KBM-7 (cell line): ENCODE measurements around the gene CD200R1L.
"Not testable (repeated sequence)": the region's sequence is repeated elsewhere in the genome, so short reads cannot be mapped to it uniquely, and the experiment has no call there.

Experiments
- DNase-seq: peaks from one replicate; pipeline ENCODE4 v3.0.0-alpha.2; 2015
- in situ Hi-C: fragments of 300-500 bp; cut with MboI; formaldehyde crosslinking; loops from 2 replicates; pipeline ENCODE4 v1.14.3; 2020; ENCODE audit warnings: low sequenced_read_pairs, low pct_unique_long_range_greater_than_20kb, mixed read lengths

Gene CD200R1L, protein sequence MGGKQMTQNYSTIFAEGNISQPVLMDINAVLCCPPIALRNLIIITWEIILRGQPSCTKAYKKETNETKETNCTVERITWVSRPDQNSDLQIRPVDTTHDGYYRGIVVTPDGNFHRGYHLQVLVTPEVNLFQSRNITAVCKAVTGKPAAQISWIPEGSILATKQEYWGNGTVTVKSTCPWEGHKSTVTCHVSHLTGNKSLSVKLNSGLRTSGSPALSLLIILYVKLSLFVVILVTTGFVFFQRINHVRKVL

DNA sequence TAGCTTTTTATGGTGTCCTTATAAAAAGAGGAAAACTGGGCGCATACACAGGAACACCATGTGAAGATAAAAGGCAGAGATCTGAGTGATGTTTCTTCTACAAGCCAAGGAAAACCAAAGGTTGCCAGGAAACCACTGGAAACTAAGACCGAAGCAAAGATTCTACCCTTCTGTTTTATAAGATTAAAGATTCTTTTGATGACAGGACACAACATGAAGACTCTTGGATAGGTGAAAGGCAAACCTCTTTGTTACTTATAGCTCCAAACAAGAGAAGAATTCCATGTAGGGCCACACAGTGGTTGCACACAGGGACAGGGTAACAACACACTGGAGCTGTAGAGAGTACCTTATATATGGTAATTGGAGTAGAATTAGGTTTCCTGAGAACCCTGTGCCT, at the start of gene CD200R1L:
Gene CD200R1L (minus strand): TSS at position 101 of the 400 bp plus-strand sequence. CDS start 17,497 bp downstream, outside the sequence.
- in situ Hi-C loops: no loop called here
- no peak for DNase-seq

DNA sequence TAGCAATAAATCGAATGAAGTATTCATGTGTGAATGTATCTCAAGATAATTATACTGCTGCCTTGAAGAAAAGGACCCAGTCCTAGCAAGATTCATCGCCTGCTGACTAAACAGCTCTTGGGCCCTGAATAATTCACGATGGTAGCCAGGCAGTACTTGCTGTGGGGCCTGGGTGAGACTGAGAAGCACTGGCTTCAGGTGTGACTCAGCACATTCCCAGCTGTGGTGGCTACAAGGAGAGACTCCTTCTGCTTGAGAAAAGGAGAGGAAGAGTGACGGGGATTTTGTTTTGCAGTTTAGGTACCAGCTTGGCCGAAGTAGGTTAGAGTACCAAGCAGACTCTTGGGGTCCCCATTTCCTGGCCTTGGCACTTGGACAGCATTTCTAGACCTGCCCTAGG, 47.6 kb upstream of the CD200R1L start:
- no peak for DNase-seq
- in situ Hi-C loops: no loop called here

DNA sequence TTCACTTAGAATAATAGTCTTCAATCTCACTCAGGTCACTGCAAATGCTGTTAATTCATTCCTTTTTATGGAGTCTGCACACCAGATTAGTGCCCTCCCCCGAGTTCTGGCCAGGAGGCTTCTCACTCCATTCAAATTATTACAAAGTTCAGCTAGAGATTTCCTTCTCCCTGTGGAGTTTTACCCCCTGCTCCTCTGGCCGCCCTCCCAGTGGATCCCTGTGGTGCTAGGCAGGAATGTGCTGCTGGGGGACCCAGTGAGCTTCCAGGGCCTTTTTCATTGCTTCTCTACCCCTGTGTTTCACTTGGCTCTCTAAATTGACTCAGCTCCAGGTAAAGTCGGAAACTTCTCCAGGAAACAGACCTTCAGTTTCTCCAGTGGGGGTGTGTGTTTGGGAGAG, 42.7 kb upstream of the CD200R1L start:
- DNase-seq: no peak
- in situ Hi-C loops: no loop called here

DNA sequence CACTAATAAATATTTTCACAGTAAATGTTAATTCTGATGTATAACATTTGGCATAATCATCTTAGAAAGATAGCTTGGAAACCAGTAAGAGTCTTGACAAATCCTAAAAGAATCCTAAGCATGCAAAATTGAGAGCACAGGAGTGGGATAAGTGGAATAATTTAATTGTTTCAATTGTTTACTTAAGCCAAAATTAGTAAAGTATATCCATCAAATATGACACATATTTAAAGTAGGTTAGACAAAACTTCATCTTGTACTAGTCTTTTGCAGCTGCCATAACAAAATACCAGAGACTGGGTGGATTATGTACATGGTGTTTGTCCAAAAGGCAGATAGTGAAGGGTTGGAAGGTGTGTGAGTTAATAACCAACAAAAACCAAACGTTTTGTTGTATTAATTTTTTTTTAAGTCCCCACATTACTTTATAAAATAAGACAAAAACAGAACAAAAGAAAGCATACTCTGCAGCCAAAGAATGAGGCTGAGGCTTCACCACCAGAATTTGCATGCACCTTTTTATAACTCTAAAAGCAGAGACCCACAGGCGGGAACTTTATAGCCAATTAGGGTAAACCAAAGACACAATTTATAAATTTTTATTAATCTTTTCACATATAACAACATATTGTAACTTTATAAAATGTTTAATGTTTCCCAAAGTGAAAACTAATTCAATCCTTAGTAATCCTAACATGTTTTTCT, 41.9 kb upstream of the CD200R1L start:
- in situ Hi-C loops: no loop called here
- no peak for DNase-seq

DNA sequence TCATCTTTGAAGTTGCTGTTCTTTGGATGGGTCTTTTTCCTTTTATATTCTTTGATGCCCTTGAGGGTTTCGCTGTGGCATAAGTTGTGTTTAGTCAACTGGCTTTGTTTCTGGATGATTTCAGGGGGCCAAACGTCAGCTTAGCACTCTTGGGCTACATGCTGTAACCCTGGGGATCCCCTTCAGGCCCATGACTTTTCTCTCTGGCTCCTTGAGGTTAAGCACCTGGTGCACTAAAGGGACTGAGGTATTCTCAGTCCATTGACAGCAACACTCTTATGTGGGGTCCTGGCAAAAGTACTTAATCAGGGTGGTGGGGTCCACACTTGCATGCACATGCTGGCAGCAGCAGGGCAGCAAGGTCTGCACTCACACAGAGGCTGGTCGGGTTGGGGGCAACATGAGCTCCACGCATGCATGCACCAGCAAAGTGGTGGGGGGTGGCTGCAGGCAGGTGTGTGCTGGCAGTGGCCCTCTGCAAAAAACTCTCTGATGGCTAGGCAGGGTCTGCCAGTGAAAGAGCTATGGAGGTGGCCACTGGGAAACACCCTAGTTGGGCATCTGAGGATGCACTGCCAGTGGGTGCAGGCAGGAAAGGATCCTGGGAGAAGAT, 38.1 kb upstream of the CD200R1L start:
- no peak for DNase-seq

DNA sequence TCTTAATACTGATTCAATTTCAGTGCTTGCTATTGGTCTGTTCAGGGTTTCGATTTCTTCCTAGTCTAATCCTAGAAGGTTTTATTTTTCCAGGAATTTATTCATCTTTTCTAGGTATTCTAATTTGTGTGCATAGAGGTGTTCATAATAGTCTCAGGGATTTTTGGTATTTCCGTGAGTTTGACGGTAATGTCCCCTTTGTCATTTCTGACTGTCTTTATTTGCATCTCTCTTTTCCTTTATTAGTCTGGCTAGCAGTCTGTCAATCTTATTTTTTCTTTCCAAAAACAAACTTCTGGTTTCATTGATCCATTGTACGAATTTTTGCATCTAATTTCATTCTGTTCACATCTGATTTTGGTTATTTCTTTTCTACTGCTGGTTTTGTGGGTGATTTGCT, 35.2 kb upstream of the CD200R1L start:
- in situ Hi-C loops: no loop called here
- no peak for DNase-seq

More for the DNA sequence above, 38.1 kb upstream of the CD200R1L start:
- in situ Hi-C loops: no loop called here

DNA sequence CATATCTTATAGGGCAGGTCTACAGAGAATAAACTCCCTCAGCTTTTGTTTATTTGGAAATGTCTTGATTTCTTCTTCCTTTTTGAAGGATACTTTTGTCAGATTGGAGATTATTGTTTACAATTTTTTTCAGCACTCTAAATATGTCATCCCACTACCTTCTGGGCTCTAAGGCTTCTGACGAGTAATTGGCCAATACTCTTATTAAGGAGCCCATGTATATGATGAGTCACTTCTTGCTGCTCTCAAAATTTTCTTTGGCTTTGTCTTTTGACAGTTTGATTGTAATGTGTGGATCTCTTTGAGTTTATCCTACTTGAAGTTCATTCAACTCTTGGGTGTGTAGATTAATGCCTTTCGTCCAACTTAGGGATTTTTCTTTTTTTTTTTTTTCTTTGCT, 28.9 kb upstream of the CD200R1L start:
- no peak for DNase-seq
- in situ Hi-C loops: no loop called here

DNA sequence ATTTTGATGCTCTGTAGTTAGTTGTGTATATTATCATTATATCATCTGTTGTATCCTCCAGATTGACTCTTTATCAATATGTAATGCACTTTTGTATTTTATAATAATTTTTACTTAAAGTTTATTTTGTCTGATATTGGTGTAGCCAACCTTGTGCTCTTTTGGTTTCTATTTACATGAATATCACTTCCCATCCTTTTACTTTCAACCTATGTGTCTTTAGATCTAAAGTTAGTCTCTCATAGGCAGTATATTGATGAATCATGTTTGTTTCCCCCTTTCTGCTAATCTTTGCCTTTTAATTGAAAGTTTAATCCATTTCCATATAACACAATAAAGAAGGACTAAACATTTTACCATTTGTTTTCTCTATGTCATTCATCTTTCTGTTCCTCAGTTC, 28.1 kb upstream of the CD200R1L start:
- DNase-seq: no peak
- in situ Hi-C loops: no loop called here

DNA sequence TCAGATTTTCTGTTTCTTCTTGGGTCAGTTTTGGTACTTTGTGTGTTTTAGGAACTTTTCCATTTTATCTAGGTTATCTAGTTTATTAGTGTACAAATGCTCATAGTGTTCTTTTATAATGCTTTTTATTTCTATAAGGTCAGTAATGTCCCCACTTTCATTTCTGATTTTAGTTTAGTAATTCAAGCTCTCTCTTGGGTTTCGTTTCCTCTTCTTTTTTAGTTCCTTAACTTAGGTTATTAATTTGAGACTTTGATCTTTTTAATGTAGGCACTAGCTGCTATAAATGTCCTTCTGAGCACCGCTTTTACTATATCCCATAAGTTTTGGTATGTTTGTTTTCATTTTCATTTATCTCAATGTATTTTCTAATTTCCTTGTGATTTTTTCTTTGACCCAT, 27.0 kb upstream of the CD200R1L start:
- in situ Hi-C loops: no loop called here
- DNase-seq: no peak

DNA sequence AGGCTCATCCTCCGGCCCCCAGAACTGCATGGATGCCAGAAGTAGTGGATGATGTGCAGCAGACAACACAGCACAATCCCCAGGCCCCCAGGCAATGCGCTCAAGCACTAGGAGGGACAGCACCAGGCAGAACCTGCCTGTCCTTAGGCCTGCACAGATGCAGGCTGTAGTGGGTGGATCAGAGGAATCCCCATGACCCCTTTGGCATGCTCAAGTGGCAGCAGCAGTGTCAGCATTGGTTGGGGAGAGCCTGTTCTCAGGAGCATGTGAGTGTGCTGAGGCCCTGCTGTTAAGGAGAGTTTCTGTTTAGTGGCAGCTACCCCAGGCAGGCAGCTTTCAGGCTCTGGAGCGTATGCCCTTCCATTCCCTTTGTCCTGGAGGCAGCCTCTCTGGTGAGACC, 25.1 kb upstream of the CD200R1L start:
- in situ Hi-C loops: no loop called here
- DNase-seq: no peak

DNA sequence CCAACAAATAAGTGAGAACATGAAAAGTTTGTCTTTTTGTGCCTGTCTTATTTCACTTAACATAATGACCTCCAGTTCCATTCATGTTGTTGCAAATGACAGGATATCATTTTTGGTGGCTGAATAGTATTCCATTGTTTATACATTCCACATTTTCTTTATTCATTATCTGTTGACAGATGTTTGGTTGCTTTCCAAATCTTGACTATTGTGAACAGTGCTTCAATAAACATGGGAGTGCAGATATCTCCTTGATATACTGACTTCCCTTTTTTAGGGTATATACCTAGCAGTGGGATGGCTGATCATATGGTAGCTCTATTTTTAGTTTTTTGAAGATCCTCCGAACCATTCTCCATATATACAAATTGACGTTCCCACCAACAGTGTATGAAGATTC, 19.1 kb upstream of the CD200R1L start:
- no peak for DNase-seq
- in situ Hi-C loops: no loop called here

DNA sequence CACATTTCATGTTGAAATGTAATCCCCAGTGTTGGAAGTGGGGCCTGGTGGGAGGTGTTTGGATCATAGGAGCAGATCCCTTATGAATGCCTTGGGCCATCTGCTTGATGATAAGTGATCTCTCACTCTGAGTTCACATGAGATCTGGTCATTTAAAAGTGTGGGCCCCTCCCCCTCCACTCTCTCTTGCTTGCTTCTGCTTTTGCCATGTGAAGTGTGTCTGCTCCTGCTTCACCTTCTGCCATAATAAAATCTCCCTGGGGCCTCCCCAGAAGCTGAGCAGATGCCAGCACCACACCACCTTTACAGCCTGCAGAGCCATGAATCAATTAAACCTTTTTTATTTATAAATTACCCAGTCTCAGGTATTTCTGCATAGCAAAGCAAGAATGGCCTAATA, 14.2 kb upstream of the CD200R1L start:
- in situ Hi-C loops: no loop called here

DNA sequence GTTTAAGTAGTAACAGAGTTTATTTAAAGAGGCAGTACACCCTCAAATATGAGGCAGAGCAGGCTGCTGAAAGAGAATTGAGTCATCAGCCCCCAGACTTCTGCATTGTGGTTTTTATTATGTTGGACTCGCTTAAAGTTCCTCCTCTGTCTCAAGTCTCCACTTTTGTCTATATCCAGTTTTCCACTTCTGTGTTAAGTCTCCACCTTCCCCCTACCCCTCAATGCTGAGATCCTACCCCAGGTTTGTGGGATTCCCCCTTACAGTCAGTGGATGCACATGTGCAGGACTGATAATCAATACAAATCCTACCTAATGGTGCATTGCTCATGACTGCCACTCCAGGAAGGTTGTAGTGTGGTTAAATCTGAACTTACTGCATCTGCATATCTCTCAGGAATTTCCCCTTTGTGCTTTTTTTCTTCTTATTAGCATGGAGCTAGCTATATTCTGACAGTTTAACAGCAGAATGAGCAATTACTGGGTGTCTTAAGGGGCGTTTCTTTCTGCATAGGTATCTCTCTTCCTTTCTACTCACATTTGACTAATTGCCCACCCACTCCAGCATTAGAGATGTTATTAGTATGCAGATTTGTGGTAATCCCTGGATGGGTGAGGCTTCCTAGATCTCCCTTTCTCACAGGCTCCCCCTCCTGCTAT, 11.9 kb upstream of the CD200R1L start:
- DNase-seq: peak; percentile 80
- in situ Hi-C loops: no loop called here

More for the DNA sequence above, 14.2 kb upstream of the CD200R1L start:
- DNase-seq: peak; percentile 24

DNA sequence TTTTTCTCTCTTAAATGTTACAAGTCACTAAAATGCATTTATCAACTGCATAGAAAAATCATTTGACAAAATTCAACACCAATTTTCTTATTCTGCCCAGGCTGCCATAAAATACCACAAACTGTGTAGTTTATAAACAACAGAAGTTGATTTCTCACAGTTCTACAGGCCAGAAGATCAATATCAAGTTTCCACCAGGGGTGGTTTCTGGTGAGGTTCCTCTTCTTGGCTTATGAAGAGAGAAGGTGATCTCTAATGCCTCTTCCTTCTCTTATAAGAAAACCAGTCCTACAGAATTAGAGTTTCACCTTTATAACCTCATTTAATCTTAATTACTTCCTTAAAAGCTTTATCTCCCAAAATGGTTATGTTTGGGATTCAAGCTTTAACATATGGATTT, 10.9 kb upstream of the CD200R1L start:
- in situ Hi-C loops: no loop called here
- DNase-seq: peak; percentile 51

DNA sequence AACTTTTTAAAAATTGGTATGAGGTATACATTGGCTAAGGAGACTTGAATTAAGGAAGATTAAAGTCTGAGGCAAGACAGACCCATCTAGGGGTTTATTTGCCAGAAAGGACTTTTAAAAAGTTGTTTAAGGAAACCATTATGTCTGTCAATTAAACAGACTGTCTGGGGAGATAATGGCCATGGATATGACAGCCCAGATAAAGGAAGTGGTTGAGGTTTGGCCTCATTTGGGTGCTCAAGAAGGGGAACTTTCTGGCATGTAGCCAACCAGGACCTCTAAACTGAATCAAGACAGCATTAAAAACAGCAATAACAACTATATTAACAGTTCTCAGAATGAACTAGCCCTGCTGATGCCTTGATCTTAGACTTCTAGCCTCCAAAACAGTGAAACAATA, 9.9 kb upstream of the CD200R1L start:
- peak; percentile 88 for DNase-seq
- in situ Hi-C loops: no loop called here

DNA sequence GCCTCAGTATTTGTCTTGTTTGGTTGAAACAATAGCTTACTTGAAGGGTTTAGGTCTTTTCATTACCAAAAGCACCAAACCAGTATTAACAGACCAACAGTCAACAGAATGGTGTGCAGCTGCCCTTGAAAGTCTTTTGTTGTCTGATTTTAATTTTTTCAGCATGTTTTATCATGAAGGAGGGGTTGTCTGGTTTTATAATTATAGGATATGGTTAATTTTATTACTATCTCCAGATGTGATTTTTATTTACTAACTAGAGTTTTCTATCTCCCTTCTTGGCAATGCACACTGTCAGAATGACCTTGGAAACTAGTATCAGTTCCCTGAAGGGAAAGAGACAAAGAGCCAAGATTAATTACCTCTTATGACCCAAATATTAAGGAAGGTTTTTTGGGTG, 9.2 kb upstream of the CD200R1L start:
- no peak for DNase-seq
- in situ Hi-C loops: no loop called here

DNA sequence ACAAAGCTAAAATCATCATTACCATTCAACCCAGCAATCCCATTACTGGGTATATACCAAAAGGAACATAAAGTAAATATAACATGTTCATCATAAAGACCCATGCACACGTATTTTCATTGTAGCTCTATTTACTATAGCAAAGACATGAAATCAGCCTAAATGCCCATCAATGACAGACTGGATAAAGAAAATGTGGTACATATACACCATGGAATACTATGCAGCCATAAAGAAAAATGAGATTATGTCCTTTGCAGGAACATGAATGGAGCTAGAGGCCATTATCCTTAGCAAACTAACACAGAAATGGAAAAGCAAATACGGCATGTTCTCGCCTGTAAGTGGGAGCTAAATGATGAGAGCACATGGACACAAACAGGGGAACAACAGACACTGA, 8.4 kb upstream of the CD200R1L start:
- DNase-seq, in situ Hi-C loops: not testable (repeated sequence)

DNA sequence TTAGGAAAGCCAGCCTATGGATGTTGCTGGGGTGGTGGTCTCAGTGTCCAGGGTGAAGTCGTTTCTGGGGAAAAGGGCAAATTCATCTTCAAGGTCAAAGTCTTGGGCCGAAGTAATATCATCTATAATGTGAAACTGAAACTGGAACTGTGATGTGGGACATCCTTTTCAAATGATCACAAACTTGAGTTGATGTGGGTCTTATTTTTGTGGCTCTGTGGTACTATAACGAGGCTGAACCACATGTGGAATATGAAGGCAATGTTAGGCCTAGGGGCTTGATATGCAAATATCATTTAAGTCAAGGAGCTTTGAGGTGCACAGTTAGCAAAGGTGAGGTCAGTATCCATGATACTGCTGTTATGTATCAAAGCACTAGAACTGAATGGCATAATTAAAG, 1.5 kb upstream of the CD200R1L start:
- no peak for DNase-seq
- in situ Hi-C loops: no loop called here

DNA sequence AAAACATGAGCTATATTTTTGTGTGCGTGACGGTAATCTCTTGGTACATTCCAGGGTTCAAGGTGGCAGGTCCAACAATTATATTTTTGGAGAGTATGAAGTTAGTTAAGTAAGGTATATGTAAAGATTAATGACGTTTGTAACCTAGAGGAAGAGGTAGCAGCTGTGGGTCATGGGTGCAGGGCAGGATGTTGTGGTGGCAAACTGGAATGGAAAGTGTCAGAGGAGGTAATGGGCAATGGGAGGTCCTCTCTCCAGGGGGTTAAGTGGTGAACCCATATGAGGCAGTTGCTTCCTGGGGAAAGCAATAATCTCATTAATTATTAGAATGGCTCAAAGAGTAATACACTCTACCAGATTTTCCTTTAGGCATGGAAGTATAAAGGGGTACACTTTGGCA, 1.0 kb upstream of the CD200R1L start:
- in situ Hi-C loops: no loop called here

DNA sequence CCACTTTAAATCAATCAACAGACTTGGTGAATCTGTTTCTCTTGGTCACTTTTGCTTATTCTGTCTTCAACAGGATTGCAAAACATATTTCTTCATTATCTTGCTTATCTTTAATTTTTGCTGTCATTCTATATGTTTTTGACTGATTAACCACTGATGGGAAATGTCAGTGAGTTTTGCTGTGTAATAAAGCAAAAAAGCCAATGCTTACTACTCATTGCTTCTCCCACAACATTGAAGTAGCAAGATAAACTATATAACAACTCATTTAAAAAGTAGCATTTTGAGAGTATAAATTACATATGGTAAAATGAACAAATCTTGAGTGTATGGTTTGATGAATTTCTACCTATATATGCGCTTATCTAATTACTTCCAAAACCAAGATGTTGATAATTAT, 892 bp downstream of the CD200R1L start:
- no peak for DNase-seq
- in situ Hi-C loops: no loop called here

More for the DNA sequence above, 1.0 kb upstream of the CD200R1L start:
- no peak for DNase-seq
